ENCODE results near the gene TRIML1. TPM values are rescaled to one million over a fixed set of nuclear protein-coding genes. Genes with fewer than 3 reads are reported as not detected.

Gene TRIML1
- total RNA-seq, 1 experiment from 2014 or later, result not detected

DNA sequence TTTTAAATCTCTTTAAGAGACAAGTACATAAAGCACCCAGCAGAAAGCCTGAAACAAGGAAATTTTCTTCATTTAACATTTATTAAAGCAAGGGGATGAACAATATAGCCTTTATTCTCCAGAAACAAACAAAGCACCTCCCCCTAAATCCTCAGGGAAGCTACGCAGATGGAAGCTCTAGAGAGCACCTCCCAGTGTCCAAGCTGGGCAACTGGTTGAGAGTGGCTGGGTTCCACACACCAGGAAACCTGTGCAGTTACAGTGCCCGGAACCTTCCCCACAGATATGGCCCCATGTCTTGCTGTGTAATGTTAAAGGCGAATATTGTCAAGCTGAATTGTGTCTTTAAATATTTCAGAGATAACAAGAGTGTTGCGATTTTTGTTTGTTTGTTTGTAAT, 8.9 kb upstream of the TRIML1 start:
- TF ChIP-seq EZH2phosphoT487 (IDR thresholded peaks at IDR 0.05; ENCODE audit: borderline replicate concordance, low read length) (no peak), EZH2 (IDR thresholded peaks at IDR 0.05; ENCODE audit: low read length, unreplicated experiment) (no peak)
- TF ChIP-seq, protein P1, sequence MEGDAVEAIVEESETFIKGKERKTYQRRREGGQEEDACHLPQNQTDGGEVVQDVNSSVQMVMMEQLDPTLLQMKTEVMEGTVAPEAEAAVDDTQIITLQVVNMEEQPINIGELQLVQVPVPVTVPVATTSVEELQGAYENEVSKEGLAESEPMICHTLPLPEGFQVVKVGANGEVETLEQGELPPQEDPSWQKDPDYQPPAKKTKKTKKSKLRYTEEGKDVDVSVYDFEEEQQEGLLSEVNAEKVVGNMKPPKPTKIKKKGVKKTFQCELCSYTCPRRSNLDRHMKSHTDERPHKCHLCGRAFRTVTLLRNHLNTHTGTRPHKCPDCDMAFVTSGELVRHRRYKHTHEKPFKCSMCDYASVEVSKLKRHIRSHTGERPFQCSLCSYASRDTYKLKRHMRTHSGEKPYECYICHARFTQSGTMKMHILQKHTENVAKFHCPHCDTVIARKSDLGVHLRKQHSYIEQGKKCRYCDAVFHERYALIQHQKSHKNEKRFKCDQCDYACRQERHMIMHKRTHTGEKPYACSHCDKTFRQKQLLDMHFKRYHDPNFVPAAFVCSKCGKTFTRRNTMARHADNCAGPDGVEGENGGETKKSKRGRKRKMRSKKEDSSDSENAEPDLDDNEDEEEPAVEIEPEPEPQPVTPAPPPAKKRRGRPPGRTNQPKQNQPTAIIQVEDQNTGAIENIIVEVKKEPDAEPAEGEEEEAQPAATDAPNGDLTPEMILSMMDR (conservative IDR thresholded peaks at IDR 0.05; ENCODE audit: low read depth, low read length), result peak; percentile 24; the same call in 1 of the 2 replicates
- no peaks in the 10 kb centered on the region for H3K9me2 ChIP-seq (replicated peaks; ENCODE audit: low read length)
- no peaks in the 10 kb centered on the region for H4K20me1 ChIP-seq (ENCODE audit: low read length)
- H3K27me3 ChIP-seq (ENCODE audit: low read length), result no peaks in the 10 kb centered on the region
- H3K79me2 ChIP-seq (ENCODE audit: low read length), result no peaks in the 10 kb centered on the region
- BruUV-seq (replicated peaks), result no TSS peak
- no peak overlapping the region for H3K9ac ChIP-seq (ENCODE audit: low read length)
- no peak overlapping the region for H3K4me3 ChIP-seq (ENCODE audit: low read length)
- DNase-seq, result no peak
- no peaks in the 10 kb centered on the region for H3K4me1 ChIP-seq (ENCODE audit: insufficient read depth, low read length)
- H3K9me3 ChIP-seq (ENCODE audit: low read length), result no peaks in the 10 kb centered on the region
- POLR2A ChIA-PET (ENCODE audit: unreplicated experiment), result no interaction called here
- no peak overlapping the region for H2AFZ ChIP-seq (ENCODE audit: low read length)
- no peaks in the 10 kb centered on the region for H3F3A ChIP-seq (ENCODE audit: low read length, unreplicated experiment)
- ATAC-seq, result no peak
- CTCF ChIA-PET, result no interaction called here
- H3K27ac ChIP-seq (ENCODE audit: low read length), result no peak overlapping the region
- H3K36me3 ChIP-seq (ENCODE audit: low read depth, low read length), result no peaks in the 10 kb centered on the region
- intact Hi-C loops (cut with micrococcal nuclease), result no loop called here
- H3K4me2 ChIP-seq (ENCODE audit: low read length), result no peak overlapping the region

DNA sequence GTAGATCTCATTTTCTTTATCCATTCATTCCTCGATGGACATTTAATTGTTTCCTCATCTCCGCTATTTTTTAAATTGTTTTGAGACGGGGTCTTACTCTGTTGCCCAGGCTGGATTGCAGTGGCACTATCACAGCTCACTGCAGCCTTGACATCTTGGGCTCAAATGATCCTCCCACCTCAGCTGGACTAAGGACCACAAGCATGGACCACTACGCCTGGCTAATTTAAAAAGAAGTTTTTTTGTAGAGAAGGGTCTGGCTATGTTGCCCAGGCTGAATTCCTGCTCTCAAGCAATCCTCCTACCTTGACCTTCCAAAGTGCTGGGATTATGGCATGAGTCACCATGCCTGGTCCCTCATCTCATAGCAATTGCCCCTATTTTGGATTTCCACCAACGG, 7.0 kb upstream of the TRIML1 start:
- H3K4me1 ChIP-seq (ENCODE audit: insufficient read depth, low read length), result no peaks in the 10 kb centered on the region
- CTCF ChIA-PET, result no interaction called here
- DNase-seq (no peak), ATAC-seq (no peak)
- H3K27me3 ChIP-seq (ENCODE audit: low read length), result no peaks in the 10 kb centered on the region
- POLR2A ChIA-PET (ENCODE audit: unreplicated experiment), result no interaction called here
- no peak overlapping the region for H2AFZ ChIP-seq (ENCODE audit: low read length)
- H3F3A ChIP-seq (ENCODE audit: low read length, unreplicated experiment), result no peaks in the 10 kb centered on the region
- H3K79me2 ChIP-seq (ENCODE audit: low read length), result no peaks in the 10 kb centered on the region
- no peak overlapping the region for H3K4me2 ChIP-seq (ENCODE audit: low read length)
- H4K20me1 ChIP-seq (ENCODE audit: low read length), result no peaks in the 10 kb centered on the region
- H3K27ac ChIP-seq (ENCODE audit: low read length), result no peak overlapping the region
- BruUV-seq (replicated peaks), result no TSS peak
- intact Hi-C loops (cut with micrococcal nuclease), result no loop called here
- H3K36me3 ChIP-seq (ENCODE audit: low read depth, low read length), result no peaks in the 10 kb centered on the region
- TF ChIP-seq EZH2 (IDR thresholded peaks at IDR 0.05; ENCODE audit: low read length, unreplicated experiment) (no peak), EZH2phosphoT487 (IDR thresholded peaks at IDR 0.05; ENCODE audit: borderline replicate concordance, low read length) (no peak)
- TF ChIP-seq, protein P1 (conservative IDR thresholded peaks at IDR 0.05; ENCODE audit: low read depth, low read length), result no peak
- no peak overlapping the region for H3K9ac ChIP-seq (ENCODE audit: low read length)
- no peaks in the 10 kb centered on the region for H3K9me3 ChIP-seq (ENCODE audit: low read length)
- H3K9me2 ChIP-seq (replicated peaks; ENCODE audit: low read length), result no peaks in the 10 kb centered on the region
- H3K4me3 ChIP-seq (ENCODE audit: low read length), result no peak overlapping the region

DNA sequence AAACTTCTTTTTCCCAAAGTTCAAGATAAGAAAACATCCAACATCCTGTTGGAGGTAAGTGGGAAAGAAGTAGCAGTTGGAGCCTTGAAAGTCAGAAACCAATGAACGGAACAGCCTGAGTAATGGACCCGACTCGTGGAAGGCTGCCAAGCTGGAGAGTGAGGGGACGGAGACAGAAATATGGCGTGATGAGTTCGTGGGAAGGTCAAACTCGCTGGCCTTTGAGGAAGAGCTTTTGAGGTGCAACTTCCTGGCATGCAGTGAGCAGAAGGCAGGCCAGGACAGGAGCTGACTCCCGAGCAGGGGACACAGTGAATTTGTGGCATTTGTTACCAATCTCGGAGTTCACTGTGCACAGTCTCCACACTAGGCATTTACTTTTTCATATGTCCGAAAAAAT, 1.0 kb upstream of the TRIML1 start:
- no peaks in the 10 kb centered on the region for H3K36me3 ChIP-seq (ENCODE audit: low read depth, low read length)
- POLR2A ChIA-PET (ENCODE audit: unreplicated experiment), result no interaction called here
- H2AFZ ChIP-seq (ENCODE audit: low read length), result no peak overlapping the region
- intact Hi-C loops (cut with micrococcal nuclease), result no loop called here
- no peaks in the 10 kb centered on the region for H3K79me2 ChIP-seq (ENCODE audit: low read length)
- no peak overlapping the region for H3K27ac ChIP-seq (ENCODE audit: low read length)
- no peaks in the 10 kb centered on the region for H3K9me2 ChIP-seq (replicated peaks; ENCODE audit: low read length)
- no peaks in the 10 kb centered on the region for H3F3A ChIP-seq (ENCODE audit: low read length, unreplicated experiment)
- ATAC-seq, result no peak
- H3K4me1 ChIP-seq (ENCODE audit: insufficient read depth, low read length), result no peaks in the 10 kb centered on the region
- no peak for DNase-seq
- no peak for TF ChIP-seq EZH2phosphoT487 (IDR thresholded peaks at IDR 0.05; ENCODE audit: borderline replicate concordance, low read length)
- no peak for TF ChIP-seq EZH2 (IDR thresholded peaks at IDR 0.05; ENCODE audit: low read length, unreplicated experiment)
- TF ChIP-seq, protein P1 (conservative IDR thresholded peaks at IDR 0.05; ENCODE audit: low read depth, low read length), result no peak
- no peak overlapping the region for H3K4me2 ChIP-seq (ENCODE audit: low read length)
- no peaks in the 10 kb centered on the region for H4K20me1 ChIP-seq (ENCODE audit: low read length)
- no peak overlapping the region for H3K9ac ChIP-seq (ENCODE audit: low read length)
- CTCF ChIA-PET, result no interaction called here
- no TSS peak for BruUV-seq (replicated peaks)
- H3K27me3 ChIP-seq (ENCODE audit: low read length), result no peaks in the 10 kb centered on the region
- H3K9me3 ChIP-seq (ENCODE audit: low read length), result no peaks in the 10 kb centered on the region
- H3K4me3 ChIP-seq (ENCODE audit: low read length), result no peak overlapping the region
